ENCODE data around the gene ABCA12. TPM values are rescaled to one million over a fixed set of nuclear protein-coding genes. Genes with fewer than 3 reads are reported as not detected.
A peak's percentile ranks its signal among the peaks of the same experiment; 100 is the strongest.

Gene ABCA12
- total RNA-seq, 1 donor from 2014 or later, result 7.1 TPM

DNA sequence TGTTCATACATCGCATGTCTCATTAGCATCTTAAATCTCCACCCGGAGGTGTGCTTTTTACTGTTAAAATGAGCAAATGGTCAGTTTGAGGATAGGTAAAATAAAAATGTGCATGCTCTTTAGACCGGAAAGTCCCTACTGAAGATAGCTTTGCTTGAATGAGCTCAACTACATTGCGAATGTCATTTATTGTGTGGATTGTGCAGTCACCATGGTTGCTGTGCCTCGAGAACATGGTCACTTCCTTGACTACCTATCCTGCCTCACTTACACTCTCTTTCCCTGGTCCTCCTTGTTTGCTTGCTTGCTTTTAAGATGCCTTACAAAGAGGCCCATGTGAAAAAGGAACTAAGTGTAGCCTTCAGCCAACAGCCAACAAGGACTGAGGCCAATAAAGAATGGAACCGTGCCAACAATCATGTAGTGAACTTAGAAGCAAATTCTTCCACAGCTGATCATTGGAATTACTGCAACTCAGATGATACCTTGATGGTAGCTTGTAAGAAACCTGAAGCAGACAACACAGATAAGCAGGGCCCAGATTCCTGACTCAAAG is 256.7 kb downstream of the ABCA12 start:
- Histone ChIP-seq H3K36me3 (ENCODE audit: control insufficient read depth, insufficient read depth, low read length) (no peaks in the 10 kb centered on the region), H3K4me3 (ENCODE audit: low read depth, low read length) (no peak overlapping the region), H3K27me3 (ENCODE audit: control insufficient read depth, insufficient read depth, low read length) (no peaks in the 10 kb centered on the region)
- DNase-seq (ENCODE audit: low read depth) (peak; percentile 4), FAIRE-seq (peak; percentile 40)
- TF ChIP-seq, protein P1, sequence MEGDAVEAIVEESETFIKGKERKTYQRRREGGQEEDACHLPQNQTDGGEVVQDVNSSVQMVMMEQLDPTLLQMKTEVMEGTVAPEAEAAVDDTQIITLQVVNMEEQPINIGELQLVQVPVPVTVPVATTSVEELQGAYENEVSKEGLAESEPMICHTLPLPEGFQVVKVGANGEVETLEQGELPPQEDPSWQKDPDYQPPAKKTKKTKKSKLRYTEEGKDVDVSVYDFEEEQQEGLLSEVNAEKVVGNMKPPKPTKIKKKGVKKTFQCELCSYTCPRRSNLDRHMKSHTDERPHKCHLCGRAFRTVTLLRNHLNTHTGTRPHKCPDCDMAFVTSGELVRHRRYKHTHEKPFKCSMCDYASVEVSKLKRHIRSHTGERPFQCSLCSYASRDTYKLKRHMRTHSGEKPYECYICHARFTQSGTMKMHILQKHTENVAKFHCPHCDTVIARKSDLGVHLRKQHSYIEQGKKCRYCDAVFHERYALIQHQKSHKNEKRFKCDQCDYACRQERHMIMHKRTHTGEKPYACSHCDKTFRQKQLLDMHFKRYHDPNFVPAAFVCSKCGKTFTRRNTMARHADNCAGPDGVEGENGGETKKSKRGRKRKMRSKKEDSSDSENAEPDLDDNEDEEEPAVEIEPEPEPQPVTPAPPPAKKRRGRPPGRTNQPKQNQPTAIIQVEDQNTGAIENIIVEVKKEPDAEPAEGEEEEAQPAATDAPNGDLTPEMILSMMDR (IDR thresholded peaks at IDR 0.05; ENCODE audit: insufficient read depth, low read length, severe bottlenecking), result no peak

Other genes starting within 250 kb of the ABCA12 start
- 18.7 and 35.0 TPM in 2 replicates for gene ATIC, start 173.4 kb upstream of the ABCA12 start, total RNA-seq